Measurements from ENCODE around the gene SMARCC2. TPM values are rescaled to one million over a fixed set of nuclear protein-coding genes. Genes with fewer than 3 reads are reported as not detected.

SMARCC2 gene
- total and polyA plus RNA-seq, 9 of the 15 experiments (the other 6 are each of a cell fraction or from before 2014, with no cell fraction given): 11.9 to 86.0 (median 36.6) TPM

- TF ChIP-seq ZNF431 (CRISPR knock-in tag; IDR thresholded peaks at IDR 0.05) (no peak; the same call in 1 of the 2 replicates), SIN3B (IDR thresholded peaks at IDR 0.05; ENCODE audit: low read depth) (peak; percentile 60; the same call in 1 of the 2 replicates), ZBTB17 (CRISPR knock-in tag; IDR thresholded peaks at IDR 0.05) (no peak), C11orf30 (IDR thresholded peaks at IDR 0.05; ENCODE audit: low read depth) (peak; percentile 55; the same call in 1 of the 2 replicates), ZNF717 (CRISPR knock-in tag; IDR thresholded peaks at IDR 0.05) (peak; percentile 28; the same call in 1 of the 2 replicates), MTA2 (IDR thresholded peaks at IDR 0.05; ENCODE audit: low read depth) (no peak), ZNF263 (CRISPR knock-in tag; IDR thresholded peaks at IDR 0.05; ENCODE audit: borderline replicate concordance) (no peak; the same call in 1 of the 2 replicates), ZNF282 (CRISPR knock-in tag; IDR thresholded peaks at IDR 0.05) (peak; percentile 36; the same call in 1 of the 2 replicates), CEBPG (CRISPR knock-in tag; IDR thresholded peaks at IDR 0.05) (peak; percentile 22; the same call in 1 of the 2 replicates), CEBPG (tag; conservative IDR thresholded peaks at IDR 0.05 in 1 of 2, IDR thresholded peaks at IDR 0.05 in 1 of 2) (no peak), RFX1 (IDR thresholded peaks at IDR 0.05) (0 out of 2 replicates have a peak, but pooled peaks have one; percentile 8), MTF1 (CRISPR knock-in tag; IDR thresholded peaks at IDR 0.05; ENCODE audit: borderline replicate concordance) (no peak), ATF6 (CRISPR knock-in tag; IDR thresholded peaks at IDR 0.05) (peak; percentile 84; the same call in 1 of the 2 replicates), CBX3 (IDR thresholded peaks at IDR 0.05; ENCODE audit: borderline replicate concordance in 1 of 2, low read length in 2 of 2) (peak in 1 of 2 experiments; percentile 45; a peak in 1 of 3 replicates), GABPA (tag; conservative IDR thresholded peaks at IDR 0.05; ENCODE audit: low read depth) (peak; percentile 97), RBBP5 (IDR thresholded peaks at IDR 0.05; ENCODE audit: borderline replicate concordance, insufficient read depth, low read length, poor library complexity, severe bottlenecking) (peak; percentile 98), SMAD3 (CRISPR knock-in tag; conservative IDR thresholded peaks at IDR 0.05) (0 out of 2 replicates have a peak, but pooled peaks have one; percentile 7), ZNF253 (CRISPR knock-in tag; conservative IDR thresholded peaks at IDR 0.05) (peak; percentile 70; the same call in 1 of the 2 replicates), KAT2B (IDR thresholded peaks at IDR 0.05; ENCODE audit: low read depth, low read length) (peak; percentile 57), NFIC (IDR thresholded peaks at IDR 0.05) (peak; percentile 75), ZNF696 (CRISPR knock-in tag; conservative IDR thresholded peaks at IDR 0.05) (no peak)
- TF ChIP-seq, protein P1, sequence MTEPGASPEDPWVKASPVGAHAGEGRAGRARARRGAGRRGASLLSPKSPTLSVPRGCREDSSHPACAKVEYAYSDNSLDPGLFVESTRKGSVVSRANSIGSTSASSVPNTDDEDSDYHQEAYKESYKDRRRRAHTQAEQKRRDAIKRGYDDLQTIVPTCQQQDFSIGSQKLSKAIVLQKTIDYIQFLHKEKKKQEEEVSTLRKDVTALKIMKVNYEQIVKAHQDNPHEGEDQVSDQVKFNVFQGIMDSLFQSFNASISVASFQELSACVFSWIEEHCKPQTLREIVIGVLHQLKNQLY (CRISPR knock-in tag; conservative IDR thresholded peaks at IDR 0.05): 0 out of 4 replicates have a peak, but pooled peaks of 1 of the 2 experiments have one; percentile 40
- TF ChIP-seq, protein P2, sequence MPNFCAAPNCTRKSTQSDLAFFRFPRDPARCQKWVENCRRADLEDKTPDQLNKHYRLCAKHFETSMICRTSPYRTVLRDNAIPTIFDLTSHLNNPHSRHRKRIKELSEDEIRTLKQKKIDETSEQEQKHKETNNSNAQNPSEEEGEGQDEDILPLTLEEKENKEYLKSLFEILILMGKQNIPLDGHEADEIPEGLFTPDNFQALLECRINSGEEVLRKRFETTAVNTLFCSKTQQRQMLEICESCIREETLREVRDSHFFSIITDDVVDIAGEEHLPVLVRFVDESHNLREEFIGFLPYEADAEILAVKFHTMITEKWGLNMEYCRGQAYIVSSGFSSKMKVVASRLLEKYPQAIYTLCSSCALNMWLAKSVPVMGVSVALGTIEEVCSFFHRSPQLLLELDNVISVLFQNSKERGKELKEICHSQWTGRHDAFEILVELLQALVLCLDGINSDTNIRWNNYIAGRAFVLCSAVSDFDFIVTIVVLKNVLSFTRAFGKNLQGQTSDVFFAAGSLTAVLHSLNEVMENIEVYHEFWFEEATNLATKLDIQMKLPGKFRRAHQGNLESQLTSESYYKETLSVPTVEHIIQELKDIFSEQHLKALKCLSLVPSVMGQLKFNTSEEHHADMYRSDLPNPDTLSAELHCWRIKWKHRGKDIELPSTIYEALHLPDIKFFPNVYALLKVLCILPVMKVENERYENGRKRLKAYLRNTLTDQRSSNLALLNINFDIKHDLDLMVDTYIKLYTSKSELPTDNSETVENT (CRISPR knock-in tag; IDR thresholded peaks at IDR 0.05): peak; percentile 25; the same call in 1 of the 2 replicates
Observed at GRCh38 chr12:56116267-56117081, 72.8 kb downstream of the SMARCC2 start, which contains the start of gene RPL41 (continued).

Data from K562 (cell line).